NAMALWA (cell line): ENCODE results near the gene OBSL1.

Experiments
- DNase-seq: peaks from one replicate; pipeline ENCODE4 v3.0.0-alpha.2; 2015; ENCODE audit warnings: low spot score

OBSL1 gene

GRCh38 chr2:219571311-219572236, at the start of gene OBSL1:
Gene OBSL1 (minus strand): TSS chr2:219571539. CDS start chr2:219571232, 307 bp downstream.
- no peak for DNase-seq

- no peak for DNase-seq
These were observed 49.2 kb upstream of the OBSL1 start for GRCh38 chr2:219620546-219620945.

GRCh38 chr2:219619235-219619634, 47.9 kb upstream of the OBSL1 start:
- no peak for DNase-seq

GRCh38 chr2:219618733-219619122, 47.4 kb upstream of the OBSL1 start:
- DNase-seq: no peak

- no peak for DNase-seq
These were observed 45.2 kb upstream of the OBSL1 start for GRCh38 chr2:219616550-219616949.

GRCh38 chr2:219615894-219616293, 44.6 kb upstream of the OBSL1 start:
- DNase-seq: no peak

- DNase-seq: no peak
These were observed 43.7 kb upstream of the OBSL1 start for GRCh38 chr2:219615036-219615435.

- no peak for DNase-seq
These were observed 42.9 kb upstream of the OBSL1 start for GRCh38 chr2:219614076-219614860.

GRCh38 chr2:219613461-219614070, 42.2 kb upstream of the OBSL1 start:
- no peak for DNase-seq

- peak; percentile 34 for DNase-seq
These were observed 41.4 kb upstream of the OBSL1 start for GRCh38 chr2:219612577-219613286.

- DNase-seq: peak; percentile 12
These were observed 40.7 kb upstream of the OBSL1 start for GRCh38 chr2:219611866-219612576.

- DNase-seq: no peak
These were observed 40.0 kb upstream of the OBSL1 start for GRCh38 chr2:219611306-219611705.

GRCh38 chr2:219609149-219609750, 37.9 kb upstream of the OBSL1 start:
- DNase-seq: no peak

- no peak for DNase-seq
These were observed 37.1 kb upstream of the OBSL1 start for GRCh38 chr2:219608399-219608964.

- DNase-seq: no peak
These were observed 36.6 kb upstream of the OBSL1 start for GRCh38 chr2:219607931-219608330.

GRCh38 chr2:219605607-219605954, 34.2 kb upstream of the OBSL1 start:
- DNase-seq: no peak

GRCh38 chr2:219603771-219604170, 32.4 kb upstream of the OBSL1 start:
- DNase-seq: no peak

- no peak for DNase-seq
These were observed 27.2 kb upstream of the OBSL1 start for GRCh38 chr2:219598308-219599078.

GRCh38 chr2:219597552-219598307, 26.4 kb upstream of the OBSL1 start, which contains the start of gene STK11IP:
Gene STK11IP (plus strand): TSS chr2:219597857. CDS start chr2:219598120, 263 bp downstream.
- peak; percentile 95 for DNase-seq
